ENCODE data around the gene GTF2E1.
"Not testable (repeated sequence)": the region's sequence is repeated elsewhere in the genome, so short reads cannot be mapped to it uniquely, and the experiment has no call there.

Gene GTF2E1

GRCh38 chr3:120758551-120758950 is 16.0 kb downstream of the GTF2E1 start:
- not testable (repeated sequence) for DNase-seq

- no peak for DNase-seq
Observed at GRCh38 chr3:120762615-120763014, 20.1 kb downstream of the GTF2E1 start.

- DNase-seq, result no peak
Observed at GRCh38 chr3:120763601-120764000, 21.1 kb downstream of the GTF2E1 start.

DNA sequence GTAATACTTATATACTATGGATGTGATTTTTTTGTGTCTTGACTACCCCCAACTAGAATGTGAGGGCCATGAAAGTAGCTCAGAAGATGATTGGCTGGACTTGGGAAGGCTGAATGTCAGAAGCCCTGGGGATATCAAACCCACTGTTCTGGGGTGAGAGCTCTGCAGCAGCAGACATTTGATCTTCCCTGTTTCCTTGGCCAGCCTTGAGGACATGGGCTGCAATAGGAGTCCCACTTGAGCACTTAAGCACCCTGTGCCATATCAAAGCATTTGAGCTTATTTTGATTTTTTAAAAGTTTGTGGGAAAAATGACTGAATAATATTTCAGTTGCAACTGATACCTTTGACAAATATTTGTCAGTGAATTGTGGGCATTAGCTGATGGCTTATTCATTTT is 21.7 kb downstream of the GTF2E1 start:
- peak; percentile 24 for DNase-seq

GRCh38 chr3:120765830-120766493 is 23.4 kb downstream of the GTF2E1 start:
- DNase-seq, result no peak

DNA sequence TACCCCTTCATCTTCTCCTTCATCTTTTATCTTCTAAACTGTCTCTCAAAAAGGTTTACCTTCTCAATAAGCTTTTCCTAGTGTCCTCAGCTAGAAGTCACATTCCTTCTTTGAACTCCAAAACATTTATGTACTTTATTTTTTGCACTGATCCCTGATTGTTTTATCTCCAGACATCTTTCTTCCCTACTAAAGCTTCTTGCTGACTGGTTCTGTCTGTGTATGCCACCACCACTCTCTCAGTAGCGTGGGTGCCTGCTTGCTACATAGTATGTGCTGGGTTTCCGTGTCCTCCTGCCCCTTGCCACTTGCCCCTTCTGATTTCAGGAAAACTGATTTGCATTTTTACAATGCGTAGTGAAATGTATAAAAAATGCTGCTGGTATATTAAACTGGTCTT is 24.0 kb downstream of the GTF2E1 start:
- no peak for DNase-seq

DNA sequence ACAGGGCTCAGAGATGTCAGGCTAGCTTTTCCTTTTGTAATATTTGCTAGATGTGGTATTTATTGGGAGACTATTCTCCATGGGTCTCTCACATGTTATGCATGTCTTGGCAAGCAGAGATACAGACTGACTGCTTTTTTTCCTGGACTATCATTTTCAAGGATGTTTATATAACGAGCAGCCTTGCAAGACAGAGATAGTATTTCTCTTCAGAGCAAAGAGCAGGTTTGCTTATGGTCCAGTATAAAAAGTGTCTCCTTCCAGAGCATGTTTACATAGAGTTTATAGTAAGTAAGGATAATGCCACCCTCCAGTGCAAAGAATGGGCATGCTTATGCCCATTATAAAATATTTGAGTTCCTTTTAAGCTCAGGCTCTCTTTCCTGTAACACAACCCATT is 24.6 kb downstream of the GTF2E1 start:
- DNase-seq, result peak; percentile 61

GRCh38 chr3:120769436-120769835 is 26.9 kb downstream of the GTF2E1 start:
- no peak for DNase-seq

DNA sequence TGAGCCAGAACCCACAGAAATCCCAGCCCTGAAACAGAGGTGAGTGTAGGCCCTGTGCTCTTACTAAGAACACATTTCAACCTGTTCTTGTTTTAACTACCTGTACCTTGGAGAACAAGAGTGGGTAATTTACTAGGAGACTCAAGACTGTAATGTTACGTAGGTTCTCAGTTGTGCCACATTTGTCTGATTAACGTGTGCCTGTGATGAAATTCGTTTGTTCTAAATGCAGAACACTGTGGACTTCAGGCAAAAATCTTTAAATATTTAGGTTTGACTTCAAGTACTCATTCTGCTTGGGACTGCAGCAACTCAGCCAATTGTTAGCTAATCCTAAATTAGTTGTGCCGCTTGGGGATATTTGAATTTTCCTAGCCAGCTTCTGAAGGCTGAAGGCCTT is 28.3 kb downstream of the GTF2E1 start:
- DNase-seq, result no peak

DNA sequence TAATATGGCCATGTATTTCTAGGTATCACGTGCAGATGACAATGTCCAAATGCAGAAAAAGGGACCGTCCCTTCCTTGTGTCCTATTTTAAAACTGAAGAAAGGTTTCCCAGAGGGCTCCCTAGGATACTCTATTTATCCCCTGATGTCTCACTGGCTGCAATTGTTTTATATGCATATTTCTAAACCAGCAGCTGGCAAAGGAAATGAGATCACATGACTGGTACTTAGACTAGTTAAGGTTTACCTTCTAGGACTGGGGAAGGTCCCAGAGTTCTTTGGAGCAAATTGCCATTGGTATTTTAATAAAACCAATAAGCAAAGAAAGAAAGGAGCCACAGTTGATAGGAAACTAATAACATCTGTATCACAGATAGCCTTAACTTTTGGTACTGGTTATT is 29.5 kb downstream of the GTF2E1 start:
- DNase-seq, result no peak

GRCh38 chr3:120773932-120774331 is 31.4 kb downstream of the GTF2E1 start:
- no peak for DNase-seq

- DNase-seq, result no peak
Observed at GRCh38 chr3:120775411-120775810, 32.9 kb downstream of the GTF2E1 start.

GRCh38 chr3:120778776-120779175 is 36.2 kb downstream of the GTF2E1 start:
- DNase-seq, result no peak

- no peak for DNase-seq
Observed at GRCh38 chr3:120780977-120781376, 38.4 kb downstream of the GTF2E1 start.

GRCh38 chr3:120785832-120786231 is 43.3 kb downstream of the GTF2E1 start:
- not testable (repeated sequence) for DNase-seq

GRCh38 chr3:120791010-120791409 is 48.5 kb downstream of the GTF2E1 start:
- DNase-seq, result no peak

GRCh38 chr3:120791913-120792312 is 49.4 kb downstream of the GTF2E1 start:
- no peak for DNase-seq

GRCh38 chr3:120793601-120794000 is 51.1 kb downstream of the GTF2E1 start:
- DNase-seq, result no peak

DNA sequence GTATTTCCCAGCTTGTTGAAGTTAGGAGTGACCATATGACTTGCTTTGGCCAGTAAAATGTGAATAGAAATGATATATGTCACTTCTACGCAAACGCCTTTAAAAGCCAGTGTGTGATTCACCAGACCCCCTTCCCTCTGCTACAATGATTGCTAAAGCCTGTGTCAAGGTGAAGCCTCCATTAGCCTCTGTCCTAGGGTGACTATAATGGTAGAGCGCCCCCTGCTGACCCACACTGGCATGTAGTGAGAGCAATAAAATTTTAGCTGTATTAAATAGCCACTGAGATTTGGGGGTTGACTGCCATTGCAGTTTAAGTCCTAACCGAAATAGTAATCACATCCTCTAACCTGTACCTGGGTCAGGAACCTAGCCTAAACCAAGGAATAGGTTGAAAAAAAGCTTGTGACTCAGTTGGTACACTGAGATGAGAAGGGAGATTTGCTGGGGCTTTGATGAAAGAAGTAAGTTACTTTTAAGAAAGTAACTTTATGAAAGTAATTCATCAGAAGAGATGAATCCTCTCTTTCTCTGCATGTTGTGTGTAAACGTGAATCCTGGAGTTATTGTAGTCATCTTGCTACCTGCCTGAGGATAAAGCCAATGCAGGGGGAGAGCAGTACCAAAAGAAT is 52.6 kb downstream of the GTF2E1 start:
- DNase-seq, result peak; percentile 3

GRCh38 chr3:120795959-120796358 is 53.4 kb downstream of the GTF2E1 start:
- no peak for DNase-seq

- no peak for DNase-seq
Observed at GRCh38 chr3:120796976-120797375, 54.4 kb downstream of the GTF2E1 start.

GRCh38 chr3:120797857-120798256 is 55.3 kb downstream of the GTF2E1 start:
- DNase-seq, result no peak

- no peak for DNase-seq
Observed at GRCh38 chr3:120798346-120798745, 55.8 kb downstream of the GTF2E1 start.

DNA sequence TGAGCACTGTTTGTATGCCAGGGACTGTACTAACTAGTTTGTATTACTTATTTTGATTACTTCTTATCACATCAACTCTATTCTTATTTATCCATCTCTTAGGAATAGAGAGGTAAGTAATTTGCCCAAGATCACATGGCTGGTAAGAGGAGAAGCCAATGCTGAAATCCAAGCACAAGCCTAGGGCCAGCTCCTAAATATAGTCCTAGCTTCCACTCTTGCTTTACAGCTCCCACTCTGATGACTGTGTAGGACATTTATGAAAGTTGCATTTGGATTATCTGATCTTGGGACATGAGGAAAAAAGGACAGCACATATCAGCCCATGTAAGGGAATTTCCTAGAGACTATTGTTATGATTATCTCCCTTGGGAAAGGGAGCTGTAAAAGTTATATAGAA is 58.1 kb downstream of the GTF2E1 start:
- no peak for DNase-seq

- DNase-seq, result no peak
Observed at GRCh38 chr3:120801484-120801883, 58.9 kb downstream of the GTF2E1 start.
